ENCODE data around the gene AQP12B.
"Not testable (repeated sequence)": the region's sequence is repeated elsewhere in the genome, so short reads cannot be mapped to it uniquely, and the experiment has no call there.

The AQP12B gene

DNA sequence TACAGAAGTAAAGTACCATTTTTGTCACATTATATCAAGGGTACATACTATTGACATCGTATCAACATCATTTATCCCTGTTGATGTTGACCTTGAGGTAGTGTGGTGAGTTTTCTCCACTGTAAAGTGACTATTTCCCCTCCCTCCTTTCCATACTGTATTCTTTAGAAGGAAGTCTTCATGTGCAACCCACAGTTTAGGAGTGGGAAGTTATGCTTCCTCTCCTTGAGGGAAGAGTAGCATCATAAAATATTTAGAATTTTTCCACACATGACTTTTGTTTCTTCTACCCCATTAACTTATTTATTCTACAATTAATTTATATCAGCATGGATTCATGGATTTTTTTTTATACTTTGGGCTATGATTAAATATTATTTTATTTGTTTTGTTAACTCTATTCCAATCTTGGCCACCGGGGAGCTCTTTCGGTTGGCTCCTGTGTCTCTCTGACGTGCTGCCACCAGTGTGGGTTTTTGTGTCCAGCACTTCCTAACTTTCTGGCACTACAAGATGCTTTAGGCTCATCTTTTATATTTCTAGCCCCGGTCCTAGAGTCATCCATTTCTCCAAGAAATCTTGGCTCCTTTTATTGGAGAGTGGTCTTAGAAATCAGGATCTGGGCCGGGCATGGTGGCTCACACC is 19.0 kb downstream of the AQP12B start:
- Mint-ChIP-seq H3K27ac (no peak overlapping the region), H3K4me3 (no peak overlapping the region), H3K9me3 (peaks cover 7% of the 10 kb centered on the region), H3K36me3 (no peaks in the 10 kb centered on the region), H3K27me3 (peaks cover 38% of the 10 kb centered on the region), H3K4me1 (no peaks in the 10 kb centered on the region)
- CTCF ChIA-PET, result interaction anchor here (0.9 kb wide), 1 partner anchor 9 kb away, joined by 3 read pairs; no protein-coding TSS in a partner anchor
- DNase-seq, result no peak

DNA sequence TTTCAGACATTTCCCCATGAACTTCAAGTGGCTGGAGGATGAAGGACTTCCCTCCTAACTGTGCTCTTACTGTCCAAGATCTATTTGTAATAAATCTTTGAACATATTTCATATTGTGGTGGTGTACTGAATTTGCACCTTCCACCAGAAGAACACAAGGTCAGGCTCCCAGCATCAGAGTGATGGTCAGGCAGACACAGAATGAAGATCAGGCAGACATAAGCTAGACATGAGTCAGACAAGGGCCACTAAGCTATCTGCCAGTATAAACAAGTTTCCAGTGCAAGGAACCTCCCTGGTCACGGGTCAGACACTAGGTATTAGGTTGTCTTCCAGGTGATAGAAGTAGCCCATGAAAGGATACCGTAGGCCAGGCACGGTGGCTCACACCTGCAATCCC is 20.0 kb downstream of the AQP12B start:
- Mint-ChIP-seq H3K9me3 (peaks cover 7% of the 10 kb centered on the region), H3K27ac (no peak overlapping the region), H3K4me3 (no peak overlapping the region), H3K36me3 (no peaks in the 10 kb centered on the region), H3K4me1 (no peaks in the 10 kb centered on the region), H3K27me3 (peaks cover 45% of the 10 kb centered on the region)
- no peak for DNase-seq
- CTCF ChIA-PET, result no interaction called here

DNA sequence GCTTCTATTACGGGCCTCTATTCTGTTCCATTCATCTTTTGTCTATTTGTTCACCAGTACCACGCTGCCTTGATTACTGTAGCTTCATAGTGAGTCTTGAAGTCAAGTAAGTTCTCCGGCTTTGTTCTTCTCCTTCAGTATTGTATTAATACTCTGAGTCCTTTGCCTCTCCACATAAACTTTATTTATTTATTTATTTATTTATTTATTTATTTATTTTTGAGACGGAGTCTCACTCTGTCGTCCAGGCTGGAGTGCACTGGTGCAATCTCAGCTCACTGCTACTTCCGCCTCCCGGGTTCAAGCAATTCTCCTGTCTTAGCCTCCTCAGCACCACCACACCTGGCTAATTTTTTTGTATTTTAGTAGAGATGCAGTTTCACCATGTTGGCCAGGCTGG is 22.8 kb downstream of the AQP12B start:
- CTCF ChIA-PET, H3K4me3 Mint-ChIP-seq, DNase-seq, H3K27ac Mint-ChIP-seq, H3K36me3 Mint-ChIP-seq, H3K9me3 Mint-ChIP-seq: not testable (repeated sequence)
- peaks cover 54% of the 10 kb centered on the region for H3K27me3 Mint-ChIP-seq
- H3K4me1 Mint-ChIP-seq, result peaks cover 11% of the 10 kb centered on the region

- no peak for DNase-seq
- Mint-ChIP-seq H3K9me3 (no peaks in the 10 kb centered on the region), H3K36me3 (no peaks in the 10 kb centered on the region), H3K4me1 (peaks cover 12% of the 10 kb centered on the region), H3K27me3 (peaks cover 57% of the 10 kb centered on the region), H3K27ac (no peak overlapping the region), H3K4me3 (no peak overlapping the region)
- CTCF ChIA-PET, result no interaction called here
Measured at GRCh38 chr2:240655931-240656886, 26.5 kb downstream of the AQP12B start.

DNA sequence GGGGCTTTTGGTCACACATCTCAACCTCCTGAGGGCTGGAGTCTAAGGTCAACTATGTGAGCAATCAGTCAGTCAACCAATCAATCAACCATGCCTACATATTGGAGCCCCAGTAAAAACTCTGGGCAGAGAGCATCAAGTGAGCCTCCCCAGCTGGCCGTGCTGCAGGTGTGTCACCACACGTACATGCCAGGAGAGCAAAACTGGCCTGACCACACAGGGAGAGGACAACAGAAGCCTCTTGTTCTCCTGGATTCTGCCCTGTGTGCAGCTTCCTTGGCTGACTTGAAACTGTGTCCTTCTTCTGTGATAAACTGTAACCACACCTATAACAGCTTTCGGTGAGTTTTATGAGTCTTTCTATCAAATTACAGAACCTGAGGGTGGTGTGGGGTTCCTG is 31.5 kb downstream of the AQP12B start:
- H3K4me1 Mint-ChIP-seq, result peaks cover 10% of the 10 kb centered on the region
- H3K4me3 Mint-ChIP-seq, result no peak overlapping the region
- H3K27me3 Mint-ChIP-seq, result peaks cover 83% of the 10 kb centered on the region
- H3K27ac Mint-ChIP-seq, result no peak overlapping the region
- CTCF ChIA-PET, result no interaction called here
- no peaks in the 10 kb centered on the region for H3K9me3 Mint-ChIP-seq
- no peaks in the 10 kb centered on the region for H3K36me3 Mint-ChIP-seq
- DNase-seq, result no peak

DNA sequence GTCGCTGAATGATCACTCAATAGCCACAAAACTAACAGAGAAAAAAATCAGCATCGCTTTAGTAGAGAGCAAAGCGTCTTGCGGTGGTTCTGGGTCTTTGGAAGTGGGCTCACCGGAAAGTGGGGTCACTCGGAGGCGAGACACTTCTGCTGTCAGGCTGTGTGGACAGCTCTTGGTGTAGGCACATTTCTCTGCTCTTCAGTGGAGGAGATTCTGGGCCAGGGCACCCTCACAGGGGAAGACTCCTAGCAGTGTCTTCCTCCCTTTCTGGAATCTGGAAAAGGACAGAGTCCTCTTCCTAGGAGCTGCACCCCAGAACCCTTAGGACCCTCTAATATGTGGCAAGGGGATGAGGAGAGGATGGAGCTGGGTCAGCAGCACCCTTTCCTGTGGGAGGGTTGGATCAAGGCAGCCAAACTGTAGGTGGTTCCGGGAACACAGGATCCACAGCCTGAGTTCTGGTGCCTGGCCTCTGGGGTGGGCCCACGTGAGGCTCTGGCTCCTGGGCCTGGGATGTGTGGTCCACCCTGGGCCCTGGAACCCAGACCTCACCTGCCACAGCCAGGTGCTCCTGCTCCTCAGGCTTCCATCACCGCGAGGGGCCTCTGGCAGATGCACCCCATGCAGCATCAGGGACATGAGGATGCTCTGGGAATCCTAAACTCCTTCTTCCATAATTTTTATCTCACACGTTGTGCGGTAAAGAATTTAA is 32.3 kb downstream of the AQP12B start:
- no peaks in the 10 kb centered on the region for H3K36me3 Mint-ChIP-seq
- no peaks in the 10 kb centered on the region for H3K9me3 Mint-ChIP-seq
- peaks cover 76% of the 10 kb centered on the region for H3K27me3 Mint-ChIP-seq
- CTCF ChIA-PET, result no interaction called here
- peaks cover 13% of the 10 kb centered on the region for H3K4me1 Mint-ChIP-seq
- no peak overlapping the region for H3K27ac Mint-ChIP-seq
- no peak for DNase-seq
- no peak overlapping the region for H3K4me3 Mint-ChIP-seq

DNA sequence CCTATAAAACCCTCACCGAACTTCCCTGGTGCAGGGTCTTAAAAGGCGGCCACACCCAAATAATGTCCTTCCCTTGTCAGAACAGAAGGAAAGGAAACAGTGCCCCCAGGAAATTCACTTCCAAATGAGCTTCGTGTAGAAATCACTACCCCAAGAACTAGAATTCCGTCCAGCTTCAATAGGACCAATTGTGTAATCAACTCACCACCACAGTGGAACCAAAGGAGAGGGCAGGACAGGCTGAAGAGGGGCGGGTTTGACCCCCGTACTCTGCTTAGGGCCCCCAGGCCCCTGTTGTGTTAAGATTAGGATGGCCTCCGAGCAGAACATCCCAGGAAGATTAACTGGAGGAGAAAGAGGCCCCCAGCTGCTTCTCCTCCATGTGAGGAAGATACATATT is 33.4 kb downstream of the AQP12B start:
- Mint-ChIP-seq H3K4me3 (no peak overlapping the region), H3K4me1 (peaks cover 7% of the 10 kb centered on the region), H3K36me3 (no peaks in the 10 kb centered on the region), H3K27ac (no peak overlapping the region), H3K27me3 (peaks cover 66% of the 10 kb centered on the region), H3K9me3 (no peaks in the 10 kb centered on the region)
- DNase-seq, result no peak
- CTCF ChIA-PET, result no interaction called here

GRCh38 chr2:240648650-240649275 is 33.9 kb downstream of the AQP12B start:
- Mint-ChIP-seq H3K27ac (no peak overlapping the region), H3K9me3 (no peaks in the 10 kb centered on the region), H3K36me3 (no peaks in the 10 kb centered on the region), H3K4me3 (no peak overlapping the region), H3K27me3 (peaks cover 64% of the 10 kb centered on the region), H3K4me1 (peaks cover 7% of the 10 kb centered on the region)
- CTCF ChIA-PET, result no interaction called here
- no peak for DNase-seq

GRCh38 chr2:240648155-240648649 is 34.5 kb downstream of the AQP12B start:
- DNase-seq, result no peak
- peaks cover 60% of the 10 kb centered on the region for H3K27me3 Mint-ChIP-seq
- CTCF ChIA-PET, result no interaction called here

DNA sequence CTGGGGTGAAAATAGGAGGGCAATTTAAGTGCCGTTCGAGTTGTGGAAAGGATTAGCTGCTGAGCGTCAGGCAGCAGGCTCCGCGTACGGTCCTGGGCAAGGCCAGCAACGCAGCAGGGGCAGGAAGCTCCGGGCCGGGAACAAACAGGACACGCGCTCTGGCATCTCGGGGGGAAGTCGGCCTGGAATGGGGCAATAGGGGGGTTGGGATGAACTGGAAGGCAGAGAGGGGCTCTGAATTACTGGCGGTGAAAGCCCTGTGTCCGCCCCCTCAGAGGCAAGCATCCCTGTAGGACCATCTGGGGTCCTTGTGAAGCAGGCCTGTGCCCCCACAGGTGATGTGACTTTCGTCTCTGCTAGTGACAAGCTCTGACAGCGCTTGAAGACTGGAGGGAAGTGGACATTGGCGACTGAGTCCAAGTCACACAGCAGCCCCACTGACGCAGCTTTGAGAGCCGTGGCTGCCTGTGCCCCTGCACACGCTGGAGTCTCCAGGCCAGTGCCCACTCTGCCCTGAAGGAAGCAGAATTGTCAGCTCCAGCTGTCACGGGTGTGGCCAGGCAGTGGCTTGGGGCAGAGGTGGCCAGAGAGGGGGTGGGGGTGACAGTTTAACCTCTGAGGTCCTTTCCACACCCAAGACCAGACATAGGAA is 35.1 kb downstream of the AQP12B start:
- Mint-ChIP-seq H3K27ac (no peak overlapping the region), H3K27me3 (peaks cover 56% of the 10 kb centered on the region), H3K4me3 (no peak overlapping the region), H3K36me3 (no peaks in the 10 kb centered on the region), H3K9me3 (no peaks in the 10 kb centered on the region), H3K4me1 (peaks cover 7% of the 10 kb centered on the region)
- no peak for DNase-seq
- CTCF ChIA-PET, result no interaction called here

More at GRCh38 chr2:240648155-240648649, 34.5 kb downstream of the AQP12B start:
- Mint-ChIP-seq H3K4me1 (peaks cover 7% of the 10 kb centered on the region), H3K4me3 (no peak overlapping the region), H3K36me3 (no peaks in the 10 kb centered on the region), H3K27ac (no peak overlapping the region), H3K9me3 (no peaks in the 10 kb centered on the region)

GRCh38 chr2:240646900-240647502 is 35.7 kb downstream of the AQP12B start:
- Mint-ChIP-seq H3K9me3 (no peaks in the 10 kb centered on the region), H3K4me3 (no peak overlapping the region), H3K27ac (no peak overlapping the region), H3K4me1 (peaks cover 7% of the 10 kb centered on the region), H3K27me3 (peaks cover 53% of the 10 kb centered on the region), H3K36me3 (no peaks in the 10 kb centered on the region)
- no peak for DNase-seq
- CTCF ChIA-PET, result no interaction called here

DNA sequence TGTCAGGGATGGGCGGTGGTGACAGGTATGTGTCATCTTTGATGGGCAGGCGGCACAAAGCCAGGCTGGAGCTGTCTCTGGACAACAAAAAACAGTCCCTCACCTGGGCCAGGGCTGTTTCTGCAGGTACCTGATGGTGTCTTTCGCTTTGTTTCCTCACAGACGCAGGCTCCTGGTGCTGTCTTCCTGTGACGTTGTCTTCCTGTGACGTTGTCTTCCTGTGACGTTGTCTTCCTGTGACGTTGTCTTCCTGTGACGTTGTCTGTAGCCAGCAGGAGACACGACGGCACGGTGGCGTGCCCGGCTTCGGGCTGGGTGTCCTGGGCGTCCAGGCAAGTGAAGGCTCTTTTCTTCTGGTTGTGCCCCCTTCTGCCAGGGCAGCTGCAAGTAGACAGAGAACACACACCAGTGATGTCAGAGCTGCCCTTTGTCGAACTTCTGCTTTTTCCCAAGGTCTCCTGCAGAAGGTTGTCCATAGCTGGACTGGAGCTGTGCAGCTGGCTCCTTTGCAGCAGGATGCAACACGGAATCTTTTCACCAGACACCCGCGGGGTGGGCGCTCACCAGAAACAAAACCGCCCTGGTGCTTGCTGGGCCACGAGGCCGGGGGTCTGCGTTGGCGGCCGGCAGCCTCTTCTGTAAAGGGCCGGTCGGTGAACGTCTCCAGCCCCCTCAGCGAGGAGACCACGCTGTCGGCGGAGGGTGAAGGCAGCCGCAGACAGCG is 36.3 kb downstream of the AQP12B start:
- no peak overlapping the region for H3K4me3 Mint-ChIP-seq
- H3K9me3 Mint-ChIP-seq, result no peaks in the 10 kb centered on the region
- H3K27me3 Mint-ChIP-seq, result peaks cover 49% of the 10 kb centered on the region
- CTCF ChIA-PET, result no interaction called here
- H3K27ac Mint-ChIP-seq, result peak overlapping the region; percentile 67
- H3K4me1 Mint-ChIP-seq, result peaks cover 7% of the 10 kb centered on the region
- no peaks in the 10 kb centered on the region for H3K36me3 Mint-ChIP-seq
- DNase-seq, result no peak

- Mint-ChIP-seq H3K27ac (no peak overlapping the region), H3K9me3 (no peaks in the 10 kb centered on the region), H3K27me3 (peaks cover 43% of the 10 kb centered on the region), H3K36me3 (no peaks in the 10 kb centered on the region), H3K4me1 (peaks cover 7% of the 10 kb centered on the region), H3K4me3 (no peak overlapping the region)
- no peak for DNase-seq
- CTCF ChIA-PET, result no interaction called here
Measured at GRCh38 chr2:240645801-240646175, 36.9 kb downstream of the AQP12B start.
